ENCODE data around the gene POLN.
A peak's percentile ranks its signal among the peaks of the same experiment; 100 is the strongest.
"Not testable (repeated sequence)": the region's sequence is repeated elsewhere in the genome, so short reads cannot be mapped to it uniquely, and the experiment has no call there.

Gene POLN

GRCh38 chr4:2212831-2213230, 29.1 kb downstream of the POLN start:
- no peak for DNase-seq

- DNase-seq: not testable (repeated sequence)
Observed at GRCh38 chr4:2202789-2203188, 39.1 kb downstream of the POLN start.

GRCh38 chr4:2194496-2194895, 47.4 kb downstream of the POLN start:
- DNase-seq: no peak

GRCh38 chr4:2193326-2193725, 48.6 kb downstream of the POLN start:
- DNase-seq: no peak

GRCh38 chr4:2186865-2187172, 55.1 kb downstream of the POLN start:
- DNase-seq: no peak

- DNase-seq: no peak
Observed at GRCh38 chr4:2186133-2186864, 55.6 kb downstream of the POLN start.

GRCh38 chr4:2183394-2183793, 58.5 kb downstream of the POLN start:
- no peak for DNase-seq

GRCh38 chr4:2182994-2183393, 58.9 kb downstream of the POLN start:
- no peak for DNase-seq

- no peak for DNase-seq
Observed at GRCh38 chr4:2180410-2180809, 61.5 kb downstream of the POLN start.

- no peak for DNase-seq
Observed at GRCh38 chr4:2179717-2180116, 62.2 kb downstream of the POLN start.

GRCh38 chr4:2178986-2179385, 62.9 kb downstream of the POLN start:
- no peak for DNase-seq

- DNase-seq: no peak
Observed at GRCh38 chr4:2177443-2178093, 64.4 kb downstream of the POLN start.

- no peak for DNase-seq
Observed at GRCh38 chr4:2175990-2176698, 65.8 kb downstream of the POLN start.

- no peak for DNase-seq
Observed at GRCh38 chr4:2174061-2174460, 67.9 kb downstream of the POLN start.

GRCh38 chr4:2172627-2173231, 69.2 kb downstream of the POLN start:
- peak; percentile 3 for DNase-seq

GRCh38 chr4:2172161-2172560, 69.8 kb downstream of the POLN start:
- DNase-seq: no peak

GRCh38 chr4:2168469-2169319, 73.2 kb downstream of the POLN start:
- DNase-seq: no peak

GRCh38 chr4:2166253-2166652, 75.7 kb downstream of the POLN start:
- no peak for DNase-seq

GRCh38 chr4:2165391-2165790, 76.5 kb downstream of the POLN start:
- no peak for DNase-seq

- DNase-seq: no peak
Observed at GRCh38 chr4:2163311-2163821, 78.6 kb downstream of the POLN start.

- DNase-seq: not testable (repeated sequence)
Observed at GRCh38 chr4:2161092-2161703, 80.7 kb downstream of the POLN start.

GRCh38 chr4:2159931-2160330, 82.0 kb downstream of the POLN start:
- no peak for DNase-seq
